Uterus (tissue), 2 donors: ENCODE data around the gene AAK1.

Experiments used
- POLR2A ChIP-seq, 2 donors: fragments of 450-650 bp; IDR thresholded peaks; one replicate each; pipeline ENCODE4 v1.6.1; 2016; ENCODE audit warnings: antibody characterized with exemption in 2 of 2, mild to moderate bottlenecking in 1 of 2, moderate library complexity in 1 of 2
- TF ChIP-seq, protein P1 (sequence below), 4 experiments: fragments of 200-600 bp in 2 of 4; fragments of 450-650 bp in 2 of 4; sonication (generic) in 2 of 4; IDR thresholded peaks; one replicate each; pipeline ENCODE4 v1.5.1; 2016 to 2019; ENCODE audit warnings: antibody characterized with exemption in 4 of 4, mild to moderate bottlenecking in 2 of 4, moderate library complexity in 1 of 4

DNA sequence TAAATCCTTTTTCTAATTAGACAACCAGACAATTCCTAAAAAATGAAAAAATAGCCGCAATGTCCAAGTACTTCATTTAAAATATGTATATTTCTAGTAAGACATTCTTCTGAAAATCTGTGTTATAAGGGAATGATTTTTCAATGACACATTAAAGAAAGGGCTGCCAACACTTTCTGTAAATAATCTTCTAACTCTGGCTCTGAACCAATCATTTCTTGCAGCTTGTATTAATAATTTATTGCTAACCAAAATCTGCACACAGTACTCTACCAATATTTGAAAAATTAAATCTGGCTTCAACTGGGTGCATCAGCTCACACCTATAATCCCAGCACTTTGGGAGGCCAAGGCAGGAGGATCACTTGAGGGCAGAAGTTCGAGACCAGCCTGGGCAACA lies 214.6 kb downstream of the AAK1 start:
- TF ChIP-seq POLR2A (IDR thresholded peaks at IDR 0.05), result no peak
- TF ChIP-seq, protein P1, sequence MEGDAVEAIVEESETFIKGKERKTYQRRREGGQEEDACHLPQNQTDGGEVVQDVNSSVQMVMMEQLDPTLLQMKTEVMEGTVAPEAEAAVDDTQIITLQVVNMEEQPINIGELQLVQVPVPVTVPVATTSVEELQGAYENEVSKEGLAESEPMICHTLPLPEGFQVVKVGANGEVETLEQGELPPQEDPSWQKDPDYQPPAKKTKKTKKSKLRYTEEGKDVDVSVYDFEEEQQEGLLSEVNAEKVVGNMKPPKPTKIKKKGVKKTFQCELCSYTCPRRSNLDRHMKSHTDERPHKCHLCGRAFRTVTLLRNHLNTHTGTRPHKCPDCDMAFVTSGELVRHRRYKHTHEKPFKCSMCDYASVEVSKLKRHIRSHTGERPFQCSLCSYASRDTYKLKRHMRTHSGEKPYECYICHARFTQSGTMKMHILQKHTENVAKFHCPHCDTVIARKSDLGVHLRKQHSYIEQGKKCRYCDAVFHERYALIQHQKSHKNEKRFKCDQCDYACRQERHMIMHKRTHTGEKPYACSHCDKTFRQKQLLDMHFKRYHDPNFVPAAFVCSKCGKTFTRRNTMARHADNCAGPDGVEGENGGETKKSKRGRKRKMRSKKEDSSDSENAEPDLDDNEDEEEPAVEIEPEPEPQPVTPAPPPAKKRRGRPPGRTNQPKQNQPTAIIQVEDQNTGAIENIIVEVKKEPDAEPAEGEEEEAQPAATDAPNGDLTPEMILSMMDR (IDR thresholded peaks at IDR 0.05), result no peak
